ENCODE data around the gene FBLN1. TPM values are rescaled to one million over a fixed set of nuclear protein-coding genes. Genes with fewer than 3 reads are reported as not detected.

The FBLN1 gene
- total and polyA plus RNA-seq, 2 donors (not counting 1 experiment from before 2014, with no cell fraction given), result not detected

GRCh38 chr22:45528046-45528445 is 25.4 kb downstream of the FBLN1 start:
- Mint-ChIP-seq H3K9me3 (ENCODE audit: insufficient read depth) (no peaks in the 10 kb centered on the region), H3K27me3 (peaks cover 3% of the 10 kb centered on the region), H3K27ac (no peak overlapping the region), H3K4me3 (no peak overlapping the region), H3K4me1 (no peaks in the 10 kb centered on the region)
- TF ChIP-seq EZH2 (IDR thresholded peaks at IDR 0.05; ENCODE audit: borderline replicate concordance, insufficient read depth, low read depth, low read length, poor library complexity, severe bottlenecking), result no peak
- TF ChIP-seq, protein P1, sequence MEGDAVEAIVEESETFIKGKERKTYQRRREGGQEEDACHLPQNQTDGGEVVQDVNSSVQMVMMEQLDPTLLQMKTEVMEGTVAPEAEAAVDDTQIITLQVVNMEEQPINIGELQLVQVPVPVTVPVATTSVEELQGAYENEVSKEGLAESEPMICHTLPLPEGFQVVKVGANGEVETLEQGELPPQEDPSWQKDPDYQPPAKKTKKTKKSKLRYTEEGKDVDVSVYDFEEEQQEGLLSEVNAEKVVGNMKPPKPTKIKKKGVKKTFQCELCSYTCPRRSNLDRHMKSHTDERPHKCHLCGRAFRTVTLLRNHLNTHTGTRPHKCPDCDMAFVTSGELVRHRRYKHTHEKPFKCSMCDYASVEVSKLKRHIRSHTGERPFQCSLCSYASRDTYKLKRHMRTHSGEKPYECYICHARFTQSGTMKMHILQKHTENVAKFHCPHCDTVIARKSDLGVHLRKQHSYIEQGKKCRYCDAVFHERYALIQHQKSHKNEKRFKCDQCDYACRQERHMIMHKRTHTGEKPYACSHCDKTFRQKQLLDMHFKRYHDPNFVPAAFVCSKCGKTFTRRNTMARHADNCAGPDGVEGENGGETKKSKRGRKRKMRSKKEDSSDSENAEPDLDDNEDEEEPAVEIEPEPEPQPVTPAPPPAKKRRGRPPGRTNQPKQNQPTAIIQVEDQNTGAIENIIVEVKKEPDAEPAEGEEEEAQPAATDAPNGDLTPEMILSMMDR (IDR thresholded peaks at IDR 0.05), result no peak
- Histone ChIP-seq H3K4me3 (ENCODE audit: control extremely low read depth in 1 of 5, extremely low read depth in 1 of 5, insufficient read depth in 1 of 5, low read depth in 2 of 5, low read length in 4 of 5) (no peak overlapping the region), H3K4me1 (ENCODE audit: control insufficient read depth in 2 of 2, insufficient read depth in 2 of 2, low read length in 2 of 2) (no peaks in the 10 kb centered on the region), H4K20me1 (ENCODE audit: control insufficient read depth, insufficient read depth, low read length, poor library complexity, severe bottlenecking) (no peaks in the 10 kb centered on the region), H3K27me3 (replicated peaks in 1 of 4; ENCODE audit: control extremely low read depth in 1 of 4, control insufficient read depth in 3 of 4, insufficient read depth in 4 of 4, low read length in 3 of 4) (peaks cover 0 to 3% (median 0%) of the 10 kb centered on the region in 4 experiments), H3K36me3 (replicated peaks in 1 of 2; ENCODE audit: control extremely low read depth in 1 of 2, control insufficient read depth in 1 of 2, extremely low read depth in 1 of 2, insufficient read depth in 2 of 2, low read length in 1 of 2) (no peaks in the 10 kb centered on the region), H3K9ac (ENCODE audit: low read length) (no peak overlapping the region), H3K4me2 (replicated peaks; ENCODE audit: low read depth, low read length, poor library complexity, severe bottlenecking) (no peak overlapping the region), H2AFZ (ENCODE audit: insufficient read depth, low read depth, low read length, poor library complexity, severe bottlenecking) (no peak overlapping the region), H3K79me2 (ENCODE audit: control insufficient read depth, insufficient read depth, low read length) (no peaks in the 10 kb centered on the region), H3K9me3 (ENCODE audit: control extremely low read depth in 1 of 3, control insufficient read depth in 2 of 3, insufficient read depth in 1 of 3, low read length in 2 of 3) (no peaks in the 10 kb centered on the region), H3K27ac (ENCODE audit: low read length in 2 of 2) (no peak overlapping the region)
- ChIA-PET CTCF (no interaction called here), POLR2A (no interaction called here)
- WGBS (ENCODE audit: insufficient coverage), result 96% methylated on average over 6 of the region's 9 CpGs
- ATAC-seq (ENCODE audit: low read depth) (no peak), DNase-seq (no peak)
- intact Hi-C loops (cut with micrococcal nuclease), result no loop called here

- Histone ChIP-seq H3K4me2 (replicated peaks; ENCODE audit: low read depth, low read length, poor library complexity, severe bottlenecking) (no peak overlapping the region), H3K4me1 (ENCODE audit: control insufficient read depth in 2 of 2, insufficient read depth in 2 of 2, low read length in 2 of 2) (no peaks in the 10 kb centered on the region), H3K27ac (ENCODE audit: low read length in 2 of 2) (no peak overlapping the region), H3K27me3 (replicated peaks in 1 of 4; ENCODE audit: control extremely low read depth in 1 of 4, control insufficient read depth in 3 of 4, insufficient read depth in 4 of 4, low read length in 3 of 4) (peaks cover 0 to 3% (median 0%) of the 10 kb centered on the region in 4 experiments), H2AFZ (ENCODE audit: insufficient read depth, low read depth, low read length, poor library complexity, severe bottlenecking) (no peak overlapping the region), H3K9ac (ENCODE audit: low read length) (no peak overlapping the region), H3K9me3 (ENCODE audit: control extremely low read depth in 1 of 3, control insufficient read depth in 2 of 3, insufficient read depth in 1 of 3, low read length in 2 of 3) (no peaks in the 10 kb centered on the region), H3K4me3 (ENCODE audit: control extremely low read depth in 1 of 5, extremely low read depth in 1 of 5, insufficient read depth in 1 of 5, low read depth in 2 of 5, low read length in 4 of 5) (no peak overlapping the region), H3K79me2 (ENCODE audit: control insufficient read depth, insufficient read depth, low read length) (no peaks in the 10 kb centered on the region), H3K36me3 (replicated peaks in 1 of 2; ENCODE audit: control extremely low read depth in 1 of 2, control insufficient read depth in 1 of 2, extremely low read depth in 1 of 2, insufficient read depth in 2 of 2, low read length in 1 of 2) (no peaks in the 10 kb centered on the region), H4K20me1 (ENCODE audit: control insufficient read depth, insufficient read depth, low read length, poor library complexity, severe bottlenecking) (no peaks in the 10 kb centered on the region)
- peaks cover 3% of the 10 kb centered on the region for H3K27me3 Mint-ChIP-seq
- CTCF ChIA-PET, result no interaction called here
- intact Hi-C loops (cut with micrococcal nuclease), result no loop called here
- H3K9me3 Mint-ChIP-seq (ENCODE audit: insufficient read depth), result no peaks in the 10 kb centered on the region
- DNase-seq (no peak), ATAC-seq (ENCODE audit: low read depth) (no peak)
- no peaks in the 10 kb centered on the region for H3K4me1 Mint-ChIP-seq
- WGBS (ENCODE audit: insufficient coverage), result 86% methylated on average over 9 of the region's 11 CpGs
- no peak overlapping the region for H3K27ac Mint-ChIP-seq
- POLR2A ChIA-PET, result no interaction called here
- TF ChIP-seq, protein P1 (IDR thresholded peaks at IDR 0.05), result no peak
- no peak for TF ChIP-seq EZH2 (IDR thresholded peaks at IDR 0.05; ENCODE audit: borderline replicate concordance, insufficient read depth, low read depth, low read length, poor library complexity, severe bottlenecking)
- no peak overlapping the region for H3K4me3 Mint-ChIP-seq
Measured at GRCh38 chr22:45529105-45529504, 26.4 kb downstream of the FBLN1 start.

Measured in B cell (primary cell).